MM.1S (cell line): ENCODE data around the gene ACTR3.

Experiments
- DNase-seq: peaks from one replicate; pipeline ENCODE4 v3.0.0-alpha.2; 2015
- H2AFZ ChIP-seq: fragments of 300-600 bp; sonication (generic); 2 replicates; pipeline ENCODE4 v1.6.0; 2016; ENCODE audit warnings: antibody characterized with exemption, low read length
- H3F3A ChIP-seq: fragments of 300-600 bp; sonication (generic); 2 replicates; pipeline ENCODE4 v1.6.1; 2016; ENCODE audit warnings: mild to moderate bottlenecking, antibody characterized with exemption, low read length, moderate library complexity, mixed read lengths; ENCODE audit not compliant: insufficient read depth
- H3K27ac ChIP-seq: fragments of 300-600 bp; sonication (generic); 2 replicates; pipeline ENCODE4 v1.5.1; 2016; ENCODE audit warnings: mild to moderate bottlenecking, low read length
- H3K27me3 ChIP-seq: fragments of 300-600 bp; sonication (generic); replicated peaks from 2 replicates; pipeline ENCODE4 v1.6.0; 2016; ENCODE audit warnings: low read length; ENCODE audit not compliant: insufficient read depth
- H3K36me3 ChIP-seq: fragments of 300-600 bp; sonication (generic); replicated peaks from 2 replicates; pipeline ENCODE4 v1.6.1; 2016; ENCODE audit warnings: mild to moderate bottlenecking, low read length, mixed read lengths; ENCODE audit not compliant: insufficient read depth
- H3K4me1 ChIP-seq: fragments of 300-600 bp; sonication (generic); 2 replicates; pipeline ENCODE4 v1.6.1; 2016; ENCODE audit warnings: low read length, mixed read lengths
- H3K4me2 ChIP-seq: fragments of 300-600 bp; sonication (generic); 2 replicates; pipeline ENCODE4 v1.6.0; 2016; ENCODE audit warnings: low read depth, low read length
- H3K4me3 ChIP-seq: fragments of 300-600 bp; sonication (generic); 2 replicates; pipeline ENCODE4 v1.5.1; 2016; ENCODE audit warnings: low read length, mixed read lengths
- H3K79me2 ChIP-seq: fragments of 300-600 bp; sonication (generic); 2 replicates; pipeline ENCODE4 v1.6.1; 2016; ENCODE audit warnings: mixed run types, low read length, mixed read lengths
- H3K9ac ChIP-seq: fragments of 300-600 bp; sonication (generic); 2 replicates; pipeline ENCODE4 v1.6.1; 2016; ENCODE audit warnings: low read length, mixed read lengths
- H3K9me2 ChIP-seq: fragments of 300-600 bp; sonication (generic); replicated peaks from 2 replicates; pipeline ENCODE4 v1.6.1; 2016; ENCODE audit warnings: mild to moderate bottlenecking, low read length, mixed read lengths; ENCODE audit not compliant: insufficient read depth
- H3K9me3 ChIP-seq: fragments of 300-600 bp; sonication (generic); replicated peaks from 2 replicates; pipeline ENCODE4 v1.6.1; 2016; ENCODE audit warnings: mild to moderate bottlenecking, low read length, mixed read lengths; ENCODE audit not compliant: insufficient read depth
- H4K20me1 ChIP-seq: fragments of 300-600 bp; sonication (generic); 2 replicates; pipeline ENCODE4 v1.6.1; 2016; ENCODE audit warnings: mild to moderate bottlenecking, low read length, moderate library complexity, mixed read lengths; ENCODE audit not compliant: insufficient read depth
- CTCF ChIP-seq: fragments of 300-600 bp; sonication (generic); IDR thresholded peaks from 2 replicates; pipeline ENCODE4 v1.5.1; 2016; ENCODE audit warnings: antibody characterized with exemption, low read length, mixed read lengths
- EZH2 ChIP-seq: fragments of 300-600 bp; sonication (generic); optimal IDR thresholded peaks from 2 replicates; pipeline ENCODE3; 2017; ENCODE audit warnings: low read depth, mild to moderate bottlenecking, antibody characterized with exemption, low read length, mixed read lengths
- EZH2phosphoT487 ChIP-seq: fragments of 300-600 bp; sonication (generic); IDR thresholded peaks from 2 replicates; pipeline ENCODE4 v1.6.1; 2018; ENCODE audit warnings: antibody characterized with exemption, low read length

Gene ACTR3

GRCh38 chr2:113973810-113974209 lies 83.9 kb downstream of the ACTR3 start:
- Histone ChIP-seq H3K27ac (no peak overlapping the region), H3K9ac (no peak overlapping the region), H3F3A (no peaks in the 10 kb centered on the region)

GRCh38 chr2:113974727-113975126 lies 84.8 kb downstream of the ACTR3 start:
- Histone ChIP-seq H3K79me2 (no peaks in the 10 kb centered on the region), H3F3A (no peaks in the 10 kb centered on the region), H3K4me2 (no peak overlapping the region), H3K36me3 (no peaks in the 10 kb centered on the region), H3K4me1 (no peaks in the 10 kb centered on the region), H3K9me2 (no peaks in the 10 kb centered on the region), H3K4me3 (no peak overlapping the region), H4K20me1 (no peaks in the 10 kb centered on the region), H3K9me3 (no peaks in the 10 kb centered on the region), H3K27ac (no peak overlapping the region), H3K9ac (no peak overlapping the region), H2AFZ (no peak overlapping the region), H3K27me3 (no peaks in the 10 kb centered on the region)
- DNase-seq: no peak
- TF ChIP-seq EZH2phosphoT487 (no peak), CTCF (no peak)

More at GRCh38 chr2:113973810-113974209, 83.9 kb downstream of the ACTR3 start:
- Histone ChIP-seq H3K79me2 (no peaks in the 10 kb centered on the region), H3K9me2 (no peaks in the 10 kb centered on the region), H2AFZ (no peak overlapping the region), H3K36me3 (no peaks in the 10 kb centered on the region), H3K4me1 (no peaks in the 10 kb centered on the region), H4K20me1 (no peaks in the 10 kb centered on the region), H3K9me3 (no peaks in the 10 kb centered on the region), H3K4me3 (no peak overlapping the region), H3K4me2 (no peak overlapping the region), H3K27me3 (no peaks in the 10 kb centered on the region)
- DNase-seq: no peak
- no peak for TF ChIP-seq EZH2
- no peak for TF ChIP-seq CTCF
- no peak for TF ChIP-seq EZH2phosphoT487

DNA sequence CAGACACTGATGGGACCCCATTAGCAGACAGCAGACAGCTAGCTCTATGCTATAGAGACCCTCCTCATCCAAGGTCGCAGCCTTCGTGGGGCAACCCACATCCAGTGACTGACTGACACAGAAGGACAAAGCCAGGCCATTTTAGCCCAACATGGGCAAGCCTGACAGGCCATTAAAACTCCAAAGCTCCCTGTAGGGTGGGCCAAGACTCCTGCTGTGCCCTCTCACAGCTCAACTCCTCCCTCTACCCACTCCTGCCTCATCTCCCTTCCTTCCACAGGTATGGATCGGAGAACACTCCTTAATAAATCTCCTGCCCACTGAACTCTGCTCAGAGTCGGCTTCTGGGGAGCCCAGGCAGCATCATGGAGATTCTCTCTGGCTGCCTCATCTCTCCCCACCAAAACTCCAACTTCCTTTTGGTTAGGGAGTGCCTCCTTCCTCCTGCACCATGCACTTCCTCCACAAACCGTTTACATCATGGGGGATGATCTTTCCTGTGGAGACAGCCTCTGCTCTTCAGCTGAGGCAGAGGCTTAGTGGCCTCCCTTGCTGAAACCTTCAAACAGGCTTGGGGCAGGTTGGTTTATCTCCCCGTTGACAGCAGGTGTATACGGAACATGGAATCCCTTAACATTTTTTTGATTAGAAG lies 86.5 kb downstream of the ACTR3 start:
- no peaks in the 10 kb centered on the region for H3K9me2 ChIP-seq

More for the DNA sequence above, 86.5 kb downstream of the ACTR3 start:
- H3K27me3 ChIP-seq: no peaks in the 10 kb centered on the region
- TF ChIP-seq EZH2: no peak
- TF ChIP-seq CTCF: no peak
- TF ChIP-seq EZH2phosphoT487: no peak
- no peak overlapping the region for H3K4me2 ChIP-seq
- H3K36me3 ChIP-seq: no peaks in the 10 kb centered on the region
- no peak overlapping the region for H3K4me3 ChIP-seq
- no peak overlapping the region for H3K9ac ChIP-seq
- no peaks in the 10 kb centered on the region for H3K4me1 ChIP-seq
- H3K27ac ChIP-seq: no peak overlapping the region
- no peaks in the 10 kb centered on the region for H3K9me3 ChIP-seq
- H2AFZ ChIP-seq: no peak overlapping the region
- DNase-seq: no peak
- no peaks in the 10 kb centered on the region for H4K20me1 ChIP-seq
- H3K79me2 ChIP-seq: no peaks in the 10 kb centered on the region
- no peaks in the 10 kb centered on the region for H3F3A ChIP-seq
